NCI-H82 treated with DMSO at 0.1 percent for 48 hours (cell line): ENCODE results near the gene CCL11.

Source experiments
- DNase-seq: peaks from one replicate; lab custom pipeline; 2025; ENCODE audit not compliant: unreplicated experiment; lab: John Stamatoyannopoulos, UW

CCL11 gene

GRCh38 chr17:34257299-34257985 is 28.1 kb upstream of the CCL11 start:
- no peak for DNase-seq

DNA sequence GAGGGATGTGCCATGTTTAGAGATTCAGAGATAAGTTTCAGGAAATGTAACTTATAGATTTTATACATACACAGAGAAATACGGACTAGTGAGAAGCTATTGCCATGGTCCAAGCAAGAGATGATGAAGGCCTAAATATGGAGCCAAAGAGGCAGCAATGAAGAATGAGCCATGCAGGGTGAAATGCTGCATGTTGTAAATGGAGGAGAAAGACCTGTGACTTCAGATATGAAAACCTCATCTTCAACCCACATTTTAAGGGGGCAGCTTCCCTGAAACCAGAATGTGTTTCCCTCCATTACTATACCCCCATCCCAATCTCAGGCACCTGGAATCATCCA is 27.6 kb upstream of the CCL11 start:
- DNase-seq: no peak

GRCh38 chr17:34259146-34259545 is 26.4 kb upstream of the CCL11 start:
- no peak for DNase-seq

- DNase-seq: no peak
These were observed 24.7 kb upstream of the CCL11 start for GRCh38 chr17:34260861-34261260.

DNA sequence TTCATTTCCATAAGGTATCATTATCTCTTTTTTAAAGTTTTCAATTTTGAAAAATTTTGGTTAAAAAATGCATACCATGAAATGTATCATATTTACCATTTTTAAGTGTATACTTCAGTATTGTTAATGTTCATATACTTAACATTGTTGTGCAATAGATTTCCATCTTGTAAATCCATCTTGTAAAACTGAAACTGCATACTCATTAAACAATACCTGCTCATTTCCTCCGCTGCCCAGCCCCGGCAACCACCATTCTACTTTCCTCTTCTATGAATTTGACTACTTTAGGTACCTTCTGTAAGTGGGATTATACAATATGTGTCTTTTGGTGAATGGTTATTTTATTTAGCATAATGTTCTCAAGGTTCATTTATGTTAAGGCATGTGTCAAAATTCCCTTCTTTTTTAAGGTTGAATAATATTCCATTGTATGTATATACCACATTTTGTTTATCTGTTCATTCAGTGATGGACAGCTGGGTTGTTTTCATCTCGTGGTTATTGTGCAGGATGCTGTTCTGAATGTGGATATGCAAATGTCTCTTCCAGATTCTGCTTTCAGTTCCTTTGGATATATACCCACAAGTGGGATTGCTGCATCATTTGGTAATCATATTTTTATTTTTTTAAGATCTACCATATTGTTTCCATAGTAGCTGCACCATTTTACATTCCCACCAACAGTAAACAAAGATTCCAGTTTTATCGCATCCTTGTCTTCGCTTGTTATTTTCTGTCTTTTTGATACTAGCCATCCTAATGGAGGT is 23.8 kb upstream of the CCL11 start:
- no peak for DNase-seq

GRCh38 chr17:34265711-34266110 is 19.8 kb upstream of the CCL11 start:
- no peak for DNase-seq

- no peak for DNase-seq
These were observed 15.6 kb upstream of the CCL11 start, which contains the start of gene CCL7 for GRCh38 chr17:34269969-34270368. Gene CCL7 (plus strand): TSS chr17:34270221. CDS start chr17:34270291, 70 bp downstream.

DNA sequence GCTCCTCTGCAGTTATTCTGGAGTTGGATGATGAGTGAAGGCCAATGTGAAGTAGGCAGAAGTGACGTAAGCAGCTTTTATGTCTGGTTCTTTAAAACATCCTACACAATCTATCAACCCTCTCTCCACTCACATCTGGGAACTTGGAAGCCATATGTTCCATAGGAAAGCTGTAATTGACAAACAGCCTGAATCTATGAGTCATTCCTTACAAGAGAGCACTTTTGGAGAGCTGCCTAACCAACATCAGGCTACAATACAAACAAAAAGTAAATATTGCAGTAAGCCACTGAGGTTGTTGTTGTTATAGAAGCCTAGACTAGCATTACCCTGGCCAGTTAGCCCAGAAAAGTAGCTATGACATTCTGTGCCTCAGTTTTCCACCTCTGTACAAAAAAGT is 9.7 kb upstream of the CCL11 start:
- DNase-seq: no peak

DNA sequence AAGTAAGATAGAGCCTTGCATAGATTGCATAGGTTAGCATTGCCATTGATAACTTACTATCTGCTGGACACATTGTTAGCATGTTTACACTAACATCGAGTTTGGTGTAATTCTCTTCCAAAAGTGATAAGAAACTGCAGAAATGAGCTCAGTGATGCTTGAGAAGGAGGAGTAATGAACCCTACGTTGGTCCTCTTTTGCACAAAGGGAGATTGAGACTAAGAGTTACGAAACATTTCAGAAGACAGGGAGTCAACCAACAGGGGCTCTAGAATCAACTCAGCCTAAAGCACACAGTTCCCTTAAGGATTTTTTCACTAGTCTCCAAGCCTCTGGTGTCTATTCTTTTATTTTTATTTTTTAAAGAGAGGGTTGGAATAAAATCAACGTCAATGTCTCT is 8.7 kb upstream of the CCL11 start:
- no peak for DNase-seq

- DNase-seq: no peak
These were observed 2.0 kb upstream of the CCL11 start for GRCh38 chr17:34283571-34283970.

GRCh38 chr17:34287875-34288274 is 2.3 kb downstream of the CCL11 start:
- DNase-seq: no peak

DNA sequence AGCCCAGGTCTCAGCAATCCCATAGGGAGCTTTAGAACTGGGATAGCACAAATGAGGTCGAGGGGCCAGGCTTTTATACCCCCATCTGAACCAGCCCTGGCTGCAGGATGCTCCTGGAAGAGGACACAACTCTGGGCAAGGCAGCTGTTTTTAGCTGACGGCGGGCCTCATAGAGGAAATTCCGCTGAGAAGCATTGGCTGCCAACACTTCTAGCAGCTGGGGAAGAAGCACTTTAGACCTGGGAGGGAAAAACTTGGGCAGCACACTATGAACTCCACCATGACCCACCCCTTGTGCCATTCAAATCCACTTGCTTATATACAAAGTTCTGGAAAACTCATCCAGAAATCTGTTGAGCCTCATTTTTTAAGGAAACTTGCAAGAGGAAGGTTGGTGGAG is 5.0 kb downstream of the CCL11 start:
- DNase-seq: no peak

DNA sequence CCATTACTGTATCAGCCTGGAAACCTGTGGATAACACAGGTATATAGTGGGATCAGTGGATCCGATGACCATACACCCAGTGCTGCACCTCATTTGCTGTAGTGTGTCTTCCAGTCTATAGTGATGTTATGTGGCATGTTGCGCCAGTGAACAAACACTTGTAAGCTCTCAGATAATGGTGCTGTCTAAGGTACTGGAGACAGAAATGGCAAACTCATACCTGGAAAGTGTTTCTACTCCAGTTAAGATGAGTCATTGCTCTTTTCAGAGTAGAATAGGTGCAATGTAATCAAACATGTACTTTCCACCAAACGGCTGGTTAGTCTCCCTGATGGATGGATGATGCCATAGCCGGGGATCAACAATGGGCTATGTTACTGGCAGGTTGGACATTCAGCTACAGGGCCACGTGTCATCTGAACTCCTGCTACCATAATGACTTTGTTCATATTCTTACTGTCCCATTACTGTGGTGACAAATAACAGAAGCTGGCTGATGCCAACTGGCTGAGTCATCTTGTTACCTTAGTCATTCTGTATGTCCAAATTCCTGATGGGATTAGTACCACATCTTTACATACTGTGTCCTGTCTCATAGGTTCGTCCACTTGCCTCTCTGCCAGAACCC is 6.3 kb downstream of the CCL11 start:
- no peak for DNase-seq

DNA sequence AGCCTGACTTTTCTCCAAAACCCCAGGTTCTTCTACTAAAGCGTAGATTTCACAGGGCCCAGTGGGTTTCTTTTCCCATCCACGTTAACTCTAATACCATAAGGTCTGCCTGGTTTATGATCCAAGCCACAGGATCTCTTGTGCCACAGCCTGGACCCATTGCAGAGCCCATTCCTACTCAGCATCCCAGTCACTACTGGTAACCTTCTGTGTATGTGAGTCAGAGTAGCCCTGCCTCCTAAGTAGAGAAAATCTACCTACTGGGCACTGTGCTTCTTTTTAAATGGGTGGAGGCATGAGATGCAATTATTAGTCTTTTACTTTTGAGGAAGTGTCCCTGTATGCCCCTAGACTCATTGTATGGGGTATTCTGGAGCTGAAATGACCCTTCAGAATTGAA is 13.5 kb downstream of the CCL11 start:
- DNase-seq: no peak

DNA sequence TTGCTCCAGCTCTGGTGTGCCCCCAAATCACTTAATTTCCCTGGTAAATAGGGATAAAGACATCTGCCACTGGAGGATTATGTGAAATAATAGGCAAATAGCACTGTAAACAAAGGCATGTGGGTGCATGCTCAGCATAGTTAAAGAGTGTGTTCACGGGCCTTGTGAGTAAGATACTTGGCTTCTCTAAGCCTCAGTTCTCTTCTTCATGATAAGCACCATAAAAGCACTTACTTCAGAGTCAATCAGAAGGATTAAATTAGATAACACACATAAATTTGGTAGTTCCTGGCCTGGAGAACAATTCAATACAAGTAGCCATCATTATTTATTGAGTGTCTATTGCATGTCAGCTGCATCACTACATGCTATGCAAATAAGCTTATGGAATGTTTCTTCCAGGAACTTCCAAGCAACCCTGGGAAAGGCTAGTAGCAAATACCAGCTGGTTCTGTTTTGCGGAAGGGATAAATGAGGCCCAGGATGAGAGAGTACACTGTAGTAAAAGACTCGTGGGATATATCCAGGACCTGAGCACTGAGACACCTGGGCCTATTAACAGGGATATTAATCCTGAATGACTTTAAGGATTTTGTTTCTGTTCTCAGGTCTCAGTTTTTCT is 14.5 kb downstream of the CCL11 start:
- peak; percentile 51 for DNase-seq

DNA sequence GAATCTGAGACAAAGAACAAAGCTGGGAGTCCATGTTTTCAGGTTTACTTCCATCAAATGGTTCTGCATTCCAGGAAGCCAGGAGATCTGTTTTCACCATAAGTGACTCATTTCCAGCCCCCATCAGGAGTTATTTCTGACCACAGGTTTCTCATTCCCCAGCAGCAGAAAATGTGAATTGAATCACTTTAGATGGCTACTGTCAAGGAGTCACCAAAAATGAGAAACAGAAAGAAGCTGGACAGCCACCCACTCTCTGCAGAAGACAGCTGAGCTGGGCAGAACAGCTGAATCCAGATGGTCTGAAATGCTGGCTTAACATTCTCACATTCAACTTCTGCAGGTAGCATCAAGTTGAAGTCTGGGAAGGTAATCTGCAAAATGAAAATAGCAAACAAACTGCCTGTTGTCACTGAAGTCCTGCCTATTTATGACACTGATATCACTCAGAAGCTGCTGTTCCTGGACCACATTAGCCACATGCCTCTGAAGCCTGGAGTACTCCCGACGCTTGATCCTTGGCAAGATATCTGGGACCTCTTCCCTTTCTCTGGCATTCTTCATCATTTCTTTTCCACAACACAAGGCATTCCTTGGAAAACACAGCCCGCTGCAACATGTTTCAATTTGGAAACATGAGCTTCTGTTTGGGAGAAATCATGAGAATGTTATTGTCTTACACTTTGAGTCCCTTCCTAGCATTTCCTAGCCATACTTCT is 15.3 kb downstream of the CCL11 start:
- no peak for DNase-seq

GRCh38 chr17:34301986-34302385 is 16.4 kb downstream of the CCL11 start:
- no peak for DNase-seq

- no peak for DNase-seq
These were observed 17.1 kb downstream of the CCL11 start for GRCh38 chr17:34302636-34303035.

- no peak for DNase-seq
These were observed 18.1 kb downstream of the CCL11 start for GRCh38 chr17:34303606-34304005.

GRCh38 chr17:34305061-34305460 is 19.5 kb downstream of the CCL11 start:
- no peak for DNase-seq

DNA sequence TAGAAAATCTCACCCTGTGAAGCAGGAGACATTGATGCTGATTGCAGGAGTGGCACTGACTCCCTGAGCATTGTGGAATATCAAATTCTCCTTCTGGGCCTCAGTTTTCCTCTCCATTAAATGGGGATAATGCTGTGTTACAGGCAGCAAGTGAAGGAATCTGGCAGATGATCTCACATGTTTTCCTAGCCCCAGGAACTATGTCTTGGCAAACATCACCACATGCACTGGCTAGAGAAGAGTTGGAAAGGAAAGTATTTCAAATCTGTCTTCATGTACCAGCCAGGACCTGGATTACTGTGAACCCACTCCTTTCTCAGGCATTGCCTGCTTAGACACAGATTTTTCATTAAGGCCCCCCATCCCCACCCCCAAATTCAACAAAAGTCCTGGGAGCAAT is 20.1 kb downstream of the CCL11 start:
- no peak for DNase-seq
